Spleen (tissue), 11 donors: ENCODE data around the gene RPL21. TPM values are rescaled to one million over a fixed set of nuclear protein-coding genes. Genes with fewer than 3 reads are reported as not detected.

Experiments
- DNase-seq: peaks from one replicate; pipeline ENCODE4 v3.0.0-alpha.2; 2020
- H3K27ac ChIP-seq, 8 donors: fragments of 200-600 bp; sonication (generic) in 7 of 8; 1 replicate in 4 of 8; 2 replicates in 4 of 8; pipeline versions ENCODE4 v1.5.0 to v1.8.0; 2016 to 2021; ENCODE audit warnings: inconsistent platforms in 4 of 8, mild to moderate bottlenecking in 4 of 8, moderate library complexity in 1 of 8
- H3K27me3 ChIP-seq, 7 donors: fragments of 200-600 bp; sonication (generic) in 6 of 7; replicated peaks in 1 of 7; 1 replicate in 4 of 7; 2 replicates in 3 of 7; pipeline versions ENCODE4 v1.5.0 to v1.8.0; 2016 to 2021; ENCODE audit warnings: inconsistent platforms in 3 of 7, mild to moderate bottlenecking in 1 of 7
- H3K36me3 ChIP-seq, 6 donors: fragments of 200-600 bp; sonication (generic) in 5 of 6; 1 replicate in 4 of 6; 2 replicates in 2 of 6; pipeline versions ENCODE4 v1.5.0 to v1.8.0; 2016 to 2021; ENCODE audit warnings: inconsistent platforms in 2 of 6
- H3K4me1 ChIP-seq, 6 donors: fragments of 200-600 bp; sonication (generic) in 5 of 6; 1 replicate in 3 of 6; 2 replicates in 3 of 6; pipeline versions ENCODE4 v1.5.0 to v1.8.0; 2016 to 2021; ENCODE audit warnings: inconsistent platforms in 3 of 6
- H3K4me3 ChIP-seq, 8 donors: fragments of 200-600 bp; sonication (generic) in 7 of 8; 1 replicate in 4 of 8; 2 replicates in 4 of 8; pipeline versions ENCODE4 v1.5.0 to v1.8.0; 2016 to 2021; ENCODE audit warnings: inconsistent platforms in 4 of 8, mild to moderate bottlenecking in 4 of 8, moderate library complexity in 2 of 8
- H3K9me3 ChIP-seq, 8 donors: fragments of 200-600 bp; sonication (generic) in 7 of 8; 1 replicate in 4 of 8; 2 replicates in 4 of 8; pipeline versions ENCODE4 v1.5.0 to v1.8.0; 2016 to 2021; ENCODE audit warnings: inconsistent platforms in 4 of 8
- CTCF ChIP-seq, 11 experiments: fragments of 200-600 bp in 7 of 11; fragments of 450-650 bp in 4 of 11; sonication (generic) in 4 of 11; IDR thresholded peaks in 8 of 11; conservative IDR thresholded peaks in 3 of 11; 1 replicate in 7 of 11; 2 replicates in 4 of 11; pipeline versions ENCODE4 v1.4.0 to v1.8.0; 2016 to 2021; ENCODE audit warnings: antibody characterized with exemption in 11 of 11, inconsistent platforms in 4 of 11, mild to moderate bottlenecking in 1 of 11
- POLR2A ChIP-seq, 3 donors: fragments of 450-650 bp; IDR thresholded peaks; one replicate each; pipeline ENCODE4 v1.5.1; 2017; ENCODE audit warnings: antibody characterized with exemption in 3 of 3, mild to moderate bottlenecking in 1 of 3
- POLR2AphosphoS5 ChIP-seq, 3 donors: sonication (generic); formaldehyde crosslinking; IDR thresholded peaks; one replicate each; pipeline ENCODE4 v1.5.1; 2017; ENCODE audit warnings: antibody characterized with exemption in 3 of 3
- WGBS, 5 donors: extraction: QIAGEN DNeasy Blood & Tissue Kit in 3 of 5; methylation state at CpG; one replicate each; pipeline versions ENCODE4 v1.1.5 to v1.1.7; 2013 to 2018; 5-methylcytosine and 5-hydroxymethylcytosine counted together
- intact Hi-C: fragments of 100-400 bp; cut with DNase I; formaldehyde crosslinking; loops from one replicate; pipeline ENCODE4 v1.15.0; 2023; ENCODE audit warnings: low total_unique reads
- polyA plus RNA-seq, 3 donors: library from polyadenylated mRNA; stranded (reverse); fragments of 200-250 nt; gene quantifications; one replicate each; pipeline ENCODE4 v1.2.1, GENCODE V29; 2013
- total RNA-seq, 7 donors: library from RNA; depleted of rRNA in 3 of 7; stranded (reverse); fragments of >200 nt in 3 of 7; fragmentation: NEBNext Ultra II Directional in 4 of 7; extraction: Animal tissue kit (Norgen Biotek cat#: 25700) in 4 of 7; gene quantifications; one replicate each; pipeline versions ENCODE4 v1.1.0 to v1.2.1, GENCODE V29; 2016 to 2021
- donor health status: healthy with polysubstance abuse.
- donor health status: DM: no; HTN: no; CAD: no; lungs with moderate emphysema.
- donor health status: DM: no; HTN: no; CAD: no.
- donor health status: Bipolar disorder and iron deficiency.
- donor health status: healthy.
- donor health status: DM: no; HTN: no; CAD: no.
- donor health status: DM: yes; HTN: yes; CAD: no.

Gene RPL21
- total and polyA plus RNA-seq, 10 donors, result 876 to 2,187 (median 1,134) TPM

GRCh38 chr13:27280009-27280656 is 28.8 kb downstream of the RPL21 start:
- WGBS, 5 donors, result 54 to 79% (median 63%) methylated on average over 4 to 5 of the region's 5 CpGs
- H3K27me3 ChIP-seq, result peaks cover 0 to 6% (median 0%) of the 10 kb centered on the region in 7 donors
- no peak for DNase-seq
- no peak for TF ChIP-seq POLR2AphosphoS5 (IDR thresholded peaks at IDR 0.05)
- no peak for TF ChIP-seq POLR2A (IDR thresholded peaks at IDR 0.05)
- no peak for TF ChIP-seq CTCF (IDR thresholded peaks at IDR 0.05 in 8 of 11, conservative IDR thresholded peaks at IDR 0.05 in 3 of 11)
- H3K27ac ChIP-seq, result no peak overlapping the region
- no peaks in the 10 kb centered on the region for H3K9me3 ChIP-seq
- H3K36me3 ChIP-seq, result no peaks in the 10 kb centered on the region
- intact Hi-C loops, result no loop called here
- H3K4me3 ChIP-seq, result no peak overlapping the region
- peaks cover 0 to 8% (median 0%) of the 10 kb centered on the region in 6 donors for H3K4me1 ChIP-seq

GRCh38 chr13:27280841-27281240 is 29.5 kb downstream of the RPL21 start:
- Histone ChIP-seq H3K27ac (no peak overlapping the region), H3K4me1 (peaks cover 0 to 5% (median 0%) of the 10 kb centered on the region in 6 donors), H3K27me3 (peaks cover 0 to under 1% (median 0%) of the 10 kb centered on the region in 7 donors), H3K4me3 (no peak overlapping the region), H3K36me3 (no peaks in the 10 kb centered on the region), H3K9me3 (no peaks in the 10 kb centered on the region)
- 80 to 94% (median 83%) methylated on average over 4 of the region's 4 CpGs for WGBS, 5 donors
- intact Hi-C loops, result no loop called here
- DNase-seq, result no peak
- TF ChIP-seq POLR2AphosphoS5 (IDR thresholded peaks at IDR 0.05), result no peak
- TF ChIP-seq CTCF (IDR thresholded peaks at IDR 0.05 in 8 of 11, conservative IDR thresholded peaks at IDR 0.05 in 3 of 11), result no peak
- no peak for TF ChIP-seq POLR2A (IDR thresholded peaks at IDR 0.05)

GRCh38 chr13:27281420-27281819 is 30.1 kb downstream of the RPL21 start:
- Histone ChIP-seq H3K4me3 (no peak overlapping the region), H3K27me3 (no peaks in the 10 kb centered on the region), H3K36me3 (no peaks in the 10 kb centered on the region), H3K4me1 (peaks cover 0 to 3% (median 0%) of the 10 kb centered on the region in 6 donors), H3K27ac (no peak overlapping the region), H3K9me3 (no peaks in the 10 kb centered on the region)
- no peak for TF ChIP-seq CTCF (IDR thresholded peaks at IDR 0.05 in 8 of 11, conservative IDR thresholded peaks at IDR 0.05 in 3 of 11)
- no peak for TF ChIP-seq POLR2AphosphoS5 (IDR thresholded peaks at IDR 0.05)
- TF ChIP-seq POLR2A (IDR thresholded peaks at IDR 0.05), result no peak
- intact Hi-C loops, result no loop called here
- 70 to 83% (median 79%) methylated on average over 1 of the region's 1 CpG for WGBS, 5 donors
- no peak for DNase-seq

GRCh38 chr13:27283906-27284493 is 32.6 kb downstream of the RPL21 start:
- DNase-seq, result no peak
- Histone ChIP-seq H3K27me3 (no peaks in the 10 kb centered on the region), H3K4me1 (no peaks in the 10 kb centered on the region), H3K27ac (no peak overlapping the region), H3K4me3 (no peak overlapping the region), H3K36me3 (no peaks in the 10 kb centered on the region), H3K9me3 (no peaks in the 10 kb centered on the region)
- intact Hi-C loops, result no loop called here
- no peak for TF ChIP-seq POLR2AphosphoS5 (IDR thresholded peaks at IDR 0.05)
- TF ChIP-seq POLR2A (IDR thresholded peaks at IDR 0.05), result no peak
- peak in 8 of 11 experiments; percentile 11 to 63 (median 40) for TF ChIP-seq CTCF (IDR thresholded peaks at IDR 0.05 in 8 of 11, conservative IDR thresholded peaks at IDR 0.05 in 3 of 11)
- 76 to 90% (median 86%) methylated on average over 4 of the region's 4 CpGs for WGBS, 5 donors
